BLaER1 treated with 17β-estradiol and CSF1 and Interleukin-3, amounts not matched to agents 10 nM and 100 nM (cell line): ENCODE data around the gene GBA2.
A peak's percentile ranks its signal among the peaks of the same experiment; 100 is the strongest.

Source experiments
- H3K27ac ChIP-seq, 11 experiments: shearing (Covaris generic); formaldehyde crosslinking; 2 replicates each; pipeline ENCODE4 v1.8.1; 2022
- H3K27me3 ChIP-seq, 11 experiments: shearing (Covaris generic); formaldehyde crosslinking; 2 replicates each; pipeline ENCODE4 v1.8.1; 2022
- H3K36me3 ChIP-seq, 11 experiments: shearing (Covaris generic); formaldehyde crosslinking; 2 replicates each; pipeline ENCODE4 v1.8.1; 2022
- H3K4me1 ChIP-seq, 10 experiments: shearing (Covaris generic); formaldehyde crosslinking; 2 replicates each; pipeline ENCODE4 v1.8.1; 2022
- H3K4me2 ChIP-seq, 11 experiments: shearing (Covaris generic); formaldehyde crosslinking; 2 replicates each; pipeline ENCODE4 v1.8.1; 2022
- H3K4me3 ChIP-seq, 10 experiments: shearing (Covaris generic); formaldehyde crosslinking; 2 replicates each; pipeline ENCODE4 v1.8.1; 2022
- H3K9ac ChIP-seq, 11 experiments: shearing (Covaris generic); formaldehyde crosslinking; 2 replicates each; pipeline ENCODE4 v1.8.1; 2022
- H3K9me3 ChIP-seq, 11 experiments: shearing (Covaris generic); formaldehyde crosslinking; replicated peaks in 1 of 11; 2 replicates each; pipeline ENCODE4 v1.8.1; 2022
- H4K20me1 ChIP-seq, 11 experiments: shearing (Covaris generic); formaldehyde crosslinking; 2 replicates each; pipeline ENCODE4 v1.8.1; 2022
- Cebpa-rat ChIP-seq, 11 experiments: shearing (Covaris generic); IDR thresholded peaks; 2 replicates each; pipeline ENCODE4 v1.8.1; 2022

Gene GBA2

GRCh38 chr9:35714123-35714522, 34.9 kb downstream of the GBA2 start:
- Histone ChIP-seq H3K4me2 (no peak overlapping the region), H3K27ac (no peak overlapping the region), H3K9ac (no peak overlapping the region), H3K36me3 (peaks cover 95 to 100% (median 98%) of the 10 kb centered on the region in 11 experiments), H3K4me1 (peaks cover 10 to 27% (median 24%) of the 10 kb centered on the region in 10 experiments), H3K27me3 (no peaks in the 10 kb centered on the region), H4K20me1 (peaks cover 17 to 95% (median 61%) of the 10 kb centered on the region in 11 experiments; a peak in 21 of 22 replicates), H3K9me3 (no peaks in the 10 kb centered on the region), H3K4me3 (no peak overlapping the region)
- no peak for TF ChIP-seq Cebpa-rat (IDR thresholded peaks at IDR 0.05)

- Histone ChIP-seq H3K27ac (no peak overlapping the region), H3K9me3 (no peaks in the 10 kb centered on the region), H4K20me1 (peaks cover 12 to 95% (median 56%) of the 10 kb centered on the region in 11 experiments; a peak in 21 of 22 replicates), H3K9ac (no peak overlapping the region), H3K36me3 (peaks cover 97 to 100% (median 98%) of the 10 kb centered on the region in 11 experiments), H3K27me3 (no peaks in the 10 kb centered on the region), H3K4me1 (peaks cover 5 to 22% (median 19%) of the 10 kb centered on the region in 10 experiments), H3K4me2 (no peak overlapping the region), H3K4me3 (no peak overlapping the region)
- TF ChIP-seq Cebpa-rat (IDR thresholded peaks at IDR 0.05): no peak
These were observed 35.5 kb downstream of the GBA2 start for GRCh38 chr9:35713578-35713977.

GRCh38 chr9:35712762-35713400, 36.1 kb downstream of the GBA2 start:
- no peak for TF ChIP-seq Cebpa-rat (IDR thresholded peaks at IDR 0.05)
- Histone ChIP-seq H3K9ac (no peak overlapping the region), H3K4me1 (peaks cover 0 to 15% (median 12%) of the 10 kb centered on the region in 10 experiments; a peak in 16 of 20 replicates), H3K36me3 (peaks cover 97 to 100% (median 98%) of the 10 kb centered on the region in 11 experiments), H3K9me3 (no peaks in the 10 kb centered on the region), H3K4me3 (no peak overlapping the region), H4K20me1 (peaks cover 5 to 95% (median 49%) of the 10 kb centered on the region in 11 experiments; a peak in 21 of 22 replicates), H3K4me2 (no peak overlapping the region), H3K27ac (no peak overlapping the region), H3K27me3 (no peaks in the 10 kb centered on the region)

GRCh38 chr9:35711501-35712428, 37.3 kb downstream of the GBA2 start:
- TF ChIP-seq Cebpa-rat (IDR thresholded peaks at IDR 0.05): no peak
- H3K36me3 ChIP-seq: peaks cover 97 to 100% (median 98%) of the 10 kb centered on the region in 11 experiments

GRCh38 chr9:35710818-35711500, 38.1 kb downstream of the GBA2 start:
- Histone ChIP-seq H3K36me3 (peaks cover 97 to 100% (median 98%) of the 10 kb centered on the region in 11 experiments), H3K27ac (no peak overlapping the region), H4K20me1 (peaks cover 0 to 95% (median 33%) of the 10 kb centered on the region in 11 experiments; a peak in 17 of 22 replicates), H3K4me3 (no peak overlapping the region), H3K4me1 (peaks cover 0 to 1% (median 0%) of the 10 kb centered on the region in 10 experiments; a peak in 7 of 20 replicates), H3K9me3 (no peaks in the 10 kb centered on the region), H3K4me2 (no peak overlapping the region), H3K27me3 (no peaks in the 10 kb centered on the region), H3K9ac (no peak overlapping the region)
- no peak for TF ChIP-seq Cebpa-rat (IDR thresholded peaks at IDR 0.05)

More at GRCh38 chr9:35711501-35712428, 37.3 kb downstream of the GBA2 start:
- no peak overlapping the region for H3K27ac ChIP-seq
- H3K9ac ChIP-seq: no peak overlapping the region
- no peaks in the 10 kb centered on the region for H3K9me3 ChIP-seq
- no peak overlapping the region for H3K4me2 ChIP-seq
- H4K20me1 ChIP-seq: peaks cover 0 to 95% (median 38%) of the 10 kb centered on the region in 11 experiments; a peak in 19 of 22 replicates
- H3K27me3 ChIP-seq: no peaks in the 10 kb centered on the region
- H3K4me1 ChIP-seq: peaks cover 0 to 9% (median 7%) of the 10 kb centered on the region in 10 experiments; a peak in 16 of 20 replicates
- no peak overlapping the region for H3K4me3 ChIP-seq

DNA sequence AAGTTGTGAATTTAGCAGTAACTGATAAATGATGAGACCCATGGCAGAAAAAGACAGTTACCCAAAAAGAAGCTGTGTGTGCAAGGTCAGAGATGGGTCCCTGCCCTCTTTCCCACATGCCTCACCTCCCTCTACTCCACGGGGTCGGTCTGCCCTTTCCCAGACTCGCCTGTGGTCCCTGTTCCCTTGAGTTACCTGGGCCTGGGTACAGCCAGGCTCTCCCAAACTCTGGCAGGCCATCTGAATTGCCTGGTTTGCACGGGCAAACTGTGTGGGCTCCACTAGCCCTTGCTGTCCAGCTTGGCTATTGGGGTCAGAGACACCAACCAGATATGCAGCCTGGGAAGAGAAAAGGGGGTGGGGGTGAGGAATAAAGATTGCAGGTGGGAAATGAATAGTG, 40.9 kb downstream of the GBA2 start:
- peaks cover 98 to 100% (median 98%) of the 10 kb centered on the region in 11 experiments for H3K36me3 ChIP-seq

DNA sequence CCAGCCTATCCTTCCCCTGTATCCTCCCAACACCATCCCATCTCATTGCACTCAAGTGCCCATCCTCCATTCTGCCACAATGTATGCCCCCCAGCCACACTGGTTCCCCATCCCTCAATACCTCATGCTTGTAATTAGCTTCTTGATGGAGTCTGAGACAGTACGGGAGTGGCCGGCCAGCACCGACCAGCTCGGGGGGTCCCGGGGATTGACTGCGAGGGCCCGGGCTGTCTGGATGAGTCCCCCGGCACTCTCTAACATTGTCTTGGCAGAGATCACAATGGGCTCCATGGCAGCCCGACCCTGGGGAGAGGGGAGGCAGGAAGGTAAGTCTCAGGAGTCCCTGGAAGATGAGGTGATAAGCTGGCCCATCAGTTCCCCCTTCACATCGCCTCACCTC, 42.1 kb downstream of the GBA2 start:
- H3K27ac ChIP-seq: no peak overlapping the region
- peaks cover 98 to 100% (median 98%) of the 10 kb centered on the region in 11 experiments for H3K36me3 ChIP-seq
- no peaks in the 10 kb centered on the region for H3K4me1 ChIP-seq
- no peak overlapping the region for H3K4me2 ChIP-seq
- TF ChIP-seq Cebpa-rat (IDR thresholded peaks at IDR 0.05): no peak
- H3K9me3 ChIP-seq: no peaks in the 10 kb centered on the region
- no peak overlapping the region for H3K9ac ChIP-seq
- H4K20me1 ChIP-seq: peaks cover 0 to 97% (median 18%) of the 10 kb centered on the region in 11 experiments; a peak in 15 of 22 replicates
- H3K27me3 ChIP-seq: no peaks in the 10 kb centered on the region
- H3K4me3 ChIP-seq: no peak overlapping the region

More for the DNA sequence above, 40.9 kb downstream of the GBA2 start:
- Histone ChIP-seq H3K27me3 (no peaks in the 10 kb centered on the region), H3K9me3 (no peaks in the 10 kb centered on the region), H4K20me1 (peaks cover 0 to 96% (median 23%) of the 10 kb centered on the region in 11 experiments; a peak in 15 of 22 replicates), H3K4me1 (no peaks in the 10 kb centered on the region), H3K9ac (0 out of 22 replicates have a peak overlapping the region, but pooled peaks of 1 of the 11 experiments have one; percentile 15), H3K4me3 (no peak overlapping the region), H3K4me2 (no peak overlapping the region), H3K27ac (no peak overlapping the region)
- TF ChIP-seq Cebpa-rat (IDR thresholded peaks at IDR 0.05): no peak

GRCh38 chr9:35705836-35706430, 43.1 kb downstream of the GBA2 start:
- Histone ChIP-seq H3K36me3 (peaks cover 98 to 100% (median 98%) of the 10 kb centered on the region in 11 experiments), H3K9ac (no peak overlapping the region)
- TF ChIP-seq Cebpa-rat (IDR thresholded peaks at IDR 0.05): no peak

More at GRCh38 chr9:35705836-35706430, 43.1 kb downstream of the GBA2 start:
- Histone ChIP-seq H3K27ac (no peak overlapping the region), H3K4me1 (no peaks in the 10 kb centered on the region), H3K4me3 (no peak overlapping the region), H4K20me1 (peaks cover 0 to 97% (median 14%) of the 10 kb centered on the region in 11 experiments; a peak in 14 of 22 replicates), H3K27me3 (no peaks in the 10 kb centered on the region), H3K9me3 (no peaks in the 10 kb centered on the region), H3K4me2 (no peak overlapping the region)
